ENCODE results near the gene ZC3HAV1.

DNA sequence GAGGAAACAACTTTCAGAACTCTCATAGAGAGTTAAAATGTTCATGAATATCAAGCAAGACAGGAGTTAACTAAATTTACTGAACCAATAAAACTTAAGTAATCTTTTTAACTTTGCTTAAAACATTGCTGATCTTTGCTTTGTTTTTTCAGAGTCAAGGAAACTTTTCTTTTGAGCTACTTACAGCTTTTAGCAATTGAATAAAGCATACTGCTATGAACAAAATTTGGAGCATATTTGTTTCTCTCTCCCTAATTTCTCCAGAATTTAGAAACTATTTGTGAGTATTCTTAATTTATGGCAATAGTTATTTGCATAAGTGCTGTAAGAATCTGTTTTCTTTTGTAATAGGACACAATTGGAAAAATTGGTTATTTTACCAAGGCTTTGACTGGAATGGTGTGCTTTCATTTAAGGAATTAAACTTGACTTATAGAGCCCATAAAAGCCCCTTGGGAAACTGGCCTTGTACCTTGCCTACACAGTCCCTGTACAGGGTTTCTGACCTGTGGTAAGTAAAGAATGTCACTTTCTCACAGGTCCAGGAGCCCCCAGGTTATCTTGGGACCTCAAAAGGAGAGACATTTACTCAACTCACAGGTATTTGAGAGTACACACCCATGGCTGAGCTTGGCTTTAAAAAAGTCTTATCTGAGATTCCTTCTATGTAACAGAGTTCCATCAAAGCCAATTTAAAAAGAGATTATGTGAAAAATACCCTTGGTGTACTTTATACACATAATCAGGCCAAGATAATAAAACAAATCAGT is 105.0 kb downstream of the ZC3HAV1 start:
- TF ChIP-seq, protein P1, sequence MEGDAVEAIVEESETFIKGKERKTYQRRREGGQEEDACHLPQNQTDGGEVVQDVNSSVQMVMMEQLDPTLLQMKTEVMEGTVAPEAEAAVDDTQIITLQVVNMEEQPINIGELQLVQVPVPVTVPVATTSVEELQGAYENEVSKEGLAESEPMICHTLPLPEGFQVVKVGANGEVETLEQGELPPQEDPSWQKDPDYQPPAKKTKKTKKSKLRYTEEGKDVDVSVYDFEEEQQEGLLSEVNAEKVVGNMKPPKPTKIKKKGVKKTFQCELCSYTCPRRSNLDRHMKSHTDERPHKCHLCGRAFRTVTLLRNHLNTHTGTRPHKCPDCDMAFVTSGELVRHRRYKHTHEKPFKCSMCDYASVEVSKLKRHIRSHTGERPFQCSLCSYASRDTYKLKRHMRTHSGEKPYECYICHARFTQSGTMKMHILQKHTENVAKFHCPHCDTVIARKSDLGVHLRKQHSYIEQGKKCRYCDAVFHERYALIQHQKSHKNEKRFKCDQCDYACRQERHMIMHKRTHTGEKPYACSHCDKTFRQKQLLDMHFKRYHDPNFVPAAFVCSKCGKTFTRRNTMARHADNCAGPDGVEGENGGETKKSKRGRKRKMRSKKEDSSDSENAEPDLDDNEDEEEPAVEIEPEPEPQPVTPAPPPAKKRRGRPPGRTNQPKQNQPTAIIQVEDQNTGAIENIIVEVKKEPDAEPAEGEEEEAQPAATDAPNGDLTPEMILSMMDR (conservative IDR thresholded peaks at IDR 0.05): no peak
- TF ChIP-seq ZFX (IDR thresholded peaks at IDR 0.05): no peak
